ENCODE data around the gene SCGB1C1. TPM values are rescaled to one million over a fixed set of nuclear protein-coding genes. Genes with fewer than 3 reads are reported as not detected.
"Not testable (repeated sequence)": the region's sequence is repeated elsewhere in the genome, so short reads cannot be mapped to it uniquely, and the experiment has no call there.

SCGB1C1 gene
- total and polyA plus RNA-seq, 2 donors: 0.34 TPM; not detected in 1

DNA sequence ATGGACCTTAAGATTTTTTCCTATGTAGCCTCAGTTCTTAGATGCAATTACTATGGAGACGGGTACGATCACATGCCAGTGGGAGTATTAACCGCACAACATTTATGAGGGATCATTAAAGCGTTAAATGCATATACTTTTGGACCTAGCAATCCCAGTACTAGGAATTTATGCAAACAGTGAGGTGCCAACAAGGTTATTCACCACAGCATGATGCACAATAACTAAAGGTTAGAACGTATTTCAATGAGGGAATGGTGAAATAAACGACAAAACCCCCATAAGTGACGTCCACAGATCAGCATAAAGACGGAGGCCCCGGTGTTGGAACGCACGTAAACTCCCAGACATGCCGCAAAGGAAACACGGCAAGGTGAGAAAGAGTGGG lies 42.7 kb downstream of the SCGB1C1 start:
- no peaks in the 10 kb centered on the region for H3K9me3 ChIP-seq (ENCODE audit: control insufficient read depth in 2 of 2, insufficient read depth in 1 of 2, low read length in 1 of 2)
- peak in 2 of 9 donors; percentile 19 to 33 for DNase-seq (ENCODE audit: low read depth in 6 of 9, low spot score in 9 of 9)
- WGBS: 7% methylated on average over 13 of the region's 13 CpGs
- peak overlapping the region; percentile 82 to 95 for H3K27ac ChIP-seq (ENCODE audit: low read depth in 1 of 2, low read length in 1 of 2)
- peak overlapping the region; percentile 65 to 84 for H3K4me3 ChIP-seq (ENCODE audit: low read length in 2 of 2)
- H3K4me1 ChIP-seq (ENCODE audit: control insufficient read depth in 2 of 2, insufficient read depth in 2 of 2, low read length in 2 of 2): peaks cover 10 to 15% of the 10 kb centered on the region in 2 donors
- no peaks in the 10 kb centered on the region for H3K27me3 ChIP-seq (ENCODE audit: control insufficient read depth in 2 of 2, insufficient read depth in 1 of 2, low read length in 1 of 2)
- peaks cover 0 to 13% of the 10 kb centered on the region in 2 donors for H3K36me3 ChIP-seq (ENCODE audit: control insufficient read depth in 2 of 2, insufficient read depth in 2 of 2, low read length in 1 of 2)

DNA sequence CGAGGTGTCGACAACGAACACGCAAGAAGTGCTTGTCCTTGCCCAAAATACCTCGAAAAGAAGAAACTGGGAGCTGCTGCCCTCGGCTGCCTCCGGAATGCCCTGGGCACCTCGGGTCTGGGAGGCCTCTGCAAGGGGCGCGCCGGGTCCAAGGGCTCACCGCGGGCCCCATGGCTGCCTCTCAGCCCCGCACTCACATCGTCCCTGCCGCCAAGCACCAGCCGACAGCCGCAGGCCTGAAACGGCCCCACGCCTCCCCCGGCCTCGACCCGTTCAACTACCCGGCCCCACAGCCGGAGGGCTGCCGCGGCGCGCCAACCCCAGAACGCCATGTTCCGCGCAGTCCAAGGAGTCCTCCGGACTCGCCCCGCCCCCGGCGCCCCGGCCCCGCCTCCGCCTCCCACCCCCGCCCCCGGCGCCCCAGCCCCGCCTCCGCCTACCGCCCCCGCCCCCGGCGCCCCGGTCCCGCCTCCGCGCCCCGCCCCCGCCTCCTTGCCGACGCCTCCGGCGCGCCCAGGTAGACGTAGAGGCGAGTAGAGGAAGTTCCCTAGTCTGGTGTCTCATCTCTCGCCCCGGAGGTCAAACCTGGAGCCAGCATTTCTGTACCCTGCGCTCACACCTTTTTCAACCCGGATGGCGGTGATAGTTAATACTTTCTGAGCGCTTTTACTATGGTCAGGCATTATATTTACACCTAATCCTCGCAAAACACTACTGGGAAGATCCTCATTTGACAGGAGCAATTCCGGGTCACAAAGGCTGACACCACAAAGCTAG lies 43.3 kb downstream of the SCGB1C1 start, which contains the start of gene SIRT3:
SIRT3 (minus strand) TSS at position 346 of the 777 bp plus-strand sequence; CDS start at position 332, 14 bp downstream.
- H3K27ac ChIP-seq (ENCODE audit: low read depth in 1 of 2, low read length in 1 of 2): peak within 1 kb of the TSS; percentile 91 to 95
- peak; percentile 56 to 90 (median 80) for DNase-seq (ENCODE audit: low read depth in 6 of 9, low spot score in 9 of 9)
- H3K9me3 ChIP-seq (ENCODE audit: control insufficient read depth in 2 of 2, insufficient read depth in 1 of 2, low read length in 1 of 2): no peaks in the 10 kb centered on the region
- H3K4me3 ChIP-seq (ENCODE audit: low read length in 2 of 2): peak within 1 kb of the TSS; percentile 65 to 98
- 1% methylated on average over 70 of the region's 70 CpGs for WGBS
- H3K27me3 ChIP-seq (ENCODE audit: control insufficient read depth in 2 of 2, insufficient read depth in 1 of 2, low read length in 1 of 2): no peaks in the 10 kb centered on the region
- H3K4me1 ChIP-seq (ENCODE audit: control insufficient read depth in 2 of 2, insufficient read depth in 2 of 2, low read length in 2 of 2): peaks cover 10 to 15% of the 10 kb centered on the region in 2 donors
- peaks cover 4 to 16% of the 10 kb centered on the region in 2 donors for H3K36me3 ChIP-seq (ENCODE audit: control insufficient read depth in 2 of 2, insufficient read depth in 2 of 2, low read length in 1 of 2)

DNA sequence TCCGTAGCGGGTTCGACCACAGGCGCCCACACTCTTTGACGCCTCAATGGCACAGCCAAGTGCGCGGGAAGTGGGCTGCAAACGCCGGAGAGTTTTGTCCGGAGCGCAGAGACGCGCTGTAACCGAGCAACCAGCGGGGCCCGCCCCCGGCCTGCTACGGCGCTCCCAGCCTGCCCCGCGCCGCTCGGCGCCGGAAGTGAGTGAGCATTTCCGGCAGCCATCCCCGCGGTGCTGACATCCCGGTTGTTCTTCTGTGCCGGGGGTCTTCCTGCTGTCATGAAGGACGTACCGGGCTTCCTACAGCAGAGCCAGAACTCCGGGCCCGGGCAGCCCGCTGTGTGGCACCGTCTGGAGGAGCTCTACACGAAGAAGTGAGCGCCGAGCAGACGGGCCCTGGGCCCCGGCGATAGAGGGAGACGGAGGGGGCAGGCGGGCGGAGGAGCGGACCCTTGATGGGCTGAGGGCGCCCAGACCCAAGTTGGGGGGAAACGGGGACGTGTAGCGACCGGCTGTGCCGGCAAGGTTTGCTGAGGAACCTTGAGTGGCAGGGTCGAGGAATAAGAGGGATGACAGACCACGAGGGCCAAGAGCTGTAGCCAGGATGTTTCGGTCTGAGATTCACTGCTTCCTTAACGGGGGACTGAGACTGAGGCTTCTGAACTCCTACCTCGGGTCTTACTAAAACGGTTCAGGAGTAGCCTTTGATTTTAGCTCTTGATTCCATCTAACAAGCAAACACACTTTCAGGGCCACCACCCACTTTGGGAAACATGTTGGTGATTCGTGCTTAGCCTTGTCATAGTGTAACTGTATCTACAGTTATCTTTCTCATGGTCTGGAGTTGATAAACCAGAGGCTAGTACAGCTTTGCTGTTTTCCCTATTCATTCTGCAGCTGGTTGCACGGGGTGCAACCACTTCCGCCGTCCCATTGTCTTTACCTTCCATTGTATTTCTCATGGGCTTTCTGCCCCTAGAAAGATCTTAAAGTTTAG lies 44.2 kb downstream of the SCGB1C1 start, which contains the start of gene PSMD13:
PSMD13 (plus strand) TSS at position 203 of the 994 bp plus-strand sequence; CDS start at position 277, 74 bp downstream.
- peaks cover 12 to 22% of the 10 kb centered on the region in 2 donors for H3K36me3 ChIP-seq (ENCODE audit: control insufficient read depth in 2 of 2, insufficient read depth in 2 of 2, low read length in 1 of 2)
- 2% methylated on average over 62 of the region's 62 CpGs for WGBS
- H3K4me3 ChIP-seq (ENCODE audit: low read length in 2 of 2): peak within 1 kb of the TSS; percentile 65 to 98
- no peaks in the 10 kb centered on the region for H3K9me3 ChIP-seq (ENCODE audit: control insufficient read depth in 2 of 2, insufficient read depth in 1 of 2, low read length in 1 of 2)
- H3K27me3 ChIP-seq (ENCODE audit: control insufficient read depth in 2 of 2, insufficient read depth in 1 of 2, low read length in 1 of 2): no peaks in the 10 kb centered on the region
- peak within 1 kb of the TSS; percentile 91 to 95 for H3K27ac ChIP-seq (ENCODE audit: low read depth in 1 of 2, low read length in 1 of 2)
- peaks cover 10 to 15% of the 10 kb centered on the region in 2 donors for H3K4me1 ChIP-seq (ENCODE audit: control insufficient read depth in 2 of 2, insufficient read depth in 2 of 2, low read length in 2 of 2)
- DNase-seq (ENCODE audit: low read depth in 6 of 9, low spot score in 9 of 9): peak in 8 of 9 donors; percentile 75 to 92 (median 82)

DNA sequence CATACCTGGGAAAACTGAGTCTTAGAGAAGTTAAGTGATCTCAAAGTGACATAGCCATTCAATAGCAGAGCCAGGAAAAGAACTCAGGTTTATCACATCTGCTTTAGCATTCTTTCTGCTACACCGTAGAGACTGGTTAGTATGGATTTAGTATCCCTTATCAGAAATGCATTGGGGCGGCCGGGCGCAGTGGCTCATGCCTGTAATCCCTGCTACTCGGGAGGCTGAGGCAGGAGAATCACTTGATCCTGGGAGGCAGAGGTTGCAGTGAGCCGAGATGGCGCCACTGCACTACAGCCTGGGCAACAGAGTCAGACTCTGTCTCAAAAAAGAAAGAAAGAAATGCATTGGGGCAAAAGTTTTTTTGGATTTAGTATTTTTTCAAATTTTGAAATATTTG lies 45.5 kb downstream of the SCGB1C1 start:
- 98% methylated on average over 7 of the region's 7 CpGs for WGBS
- H3K4me3 ChIP-seq (ENCODE audit: low read length in 2 of 2); H3K27ac ChIP-seq (ENCODE audit: low read depth in 1 of 2, low read length in 1 of 2); DNase-seq (ENCODE audit: low read depth in 6 of 9, low spot score in 9 of 9); H3K9me3 ChIP-seq (ENCODE audit: control insufficient read depth in 2 of 2, insufficient read depth in 1 of 2, low read length in 1 of 2); H3K27me3 ChIP-seq (ENCODE audit: control insufficient read depth in 2 of 2, insufficient read depth in 1 of 2, low read length in 1 of 2): not testable (repeated sequence)
- peaks cover 12 to 29% of the 10 kb centered on the region in 2 donors for H3K36me3 ChIP-seq (ENCODE audit: control insufficient read depth in 2 of 2, insufficient read depth in 2 of 2, low read length in 1 of 2)
- peaks cover 10 to 15% of the 10 kb centered on the region in 2 donors for H3K4me1 ChIP-seq (ENCODE audit: control insufficient read depth in 2 of 2, insufficient read depth in 2 of 2, low read length in 2 of 2)

DNA sequence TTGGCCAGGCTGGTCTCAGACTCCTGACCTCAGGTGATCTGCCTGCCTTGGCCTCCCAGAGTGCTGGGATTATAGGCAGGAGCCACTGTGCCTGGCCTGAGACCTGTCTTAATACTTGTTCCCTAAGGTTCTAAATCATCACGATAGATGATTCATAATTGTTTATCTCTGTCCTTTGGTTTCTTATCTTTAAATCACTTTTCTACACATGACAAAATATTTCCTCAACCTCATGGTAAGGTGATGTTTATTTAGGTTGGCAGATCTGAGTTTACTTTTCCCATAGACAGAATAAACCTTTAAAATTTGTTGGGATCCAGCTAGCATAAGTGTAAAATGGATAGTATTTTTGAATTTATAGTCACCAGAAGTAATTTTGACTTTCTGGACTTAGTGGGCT lies 47.4 kb downstream of the SCGB1C1 start:
- 100% methylated on average over 1 of the region's 1 CpG for WGBS
- peaks cover 27 to 46% of the 10 kb centered on the region in 2 donors for H3K36me3 ChIP-seq (ENCODE audit: control insufficient read depth in 2 of 2, insufficient read depth in 2 of 2, low read length in 1 of 2)
- H3K27me3 ChIP-seq (ENCODE audit: control insufficient read depth in 2 of 2, insufficient read depth in 1 of 2, low read length in 1 of 2): no peaks in the 10 kb centered on the region
- no peak for DNase-seq (ENCODE audit: low read depth in 6 of 9, low spot score in 9 of 9)
- H3K4me3 ChIP-seq (ENCODE audit: low read length in 2 of 2): no peak overlapping the region
- H3K27ac ChIP-seq (ENCODE audit: low read depth in 1 of 2, low read length in 1 of 2): no peak overlapping the region
- H3K4me1 ChIP-seq (ENCODE audit: control insufficient read depth in 2 of 2, insufficient read depth in 2 of 2, low read length in 2 of 2): peaks cover 8 to 11% of the 10 kb centered on the region in 2 donors
- no peaks in the 10 kb centered on the region for H3K9me3 ChIP-seq (ENCODE audit: control insufficient read depth in 2 of 2, insufficient read depth in 1 of 2, low read length in 1 of 2)

DNA sequence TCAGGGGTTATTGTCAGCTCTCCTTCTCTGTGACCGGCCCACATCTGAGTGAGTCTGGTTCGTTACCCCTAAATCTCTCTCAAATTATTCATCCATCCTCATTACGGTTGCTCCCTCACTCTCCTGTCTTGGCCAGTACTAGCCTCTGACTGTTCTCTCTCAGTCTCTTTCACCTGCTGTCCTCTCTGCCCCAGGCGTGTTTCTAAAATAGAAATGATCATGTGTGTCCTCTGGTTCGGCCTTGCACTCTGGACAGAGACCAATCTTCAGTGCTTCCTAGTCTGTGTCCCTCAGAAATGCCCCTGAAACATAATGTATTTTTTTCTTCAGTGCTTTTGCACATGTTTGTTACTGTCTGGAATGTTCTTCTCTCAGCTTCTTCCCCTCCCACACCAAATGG lies 48.8 kb downstream of the SCGB1C1 start:
- WGBS: 98% methylated on average over 5 of the region's 5 CpGs
- Histone ChIP-seq H3K27me3 (ENCODE audit: control insufficient read depth in 2 of 2, insufficient read depth in 1 of 2, low read length in 1 of 2) (no peaks in the 10 kb centered on the region), H3K9me3 (ENCODE audit: control insufficient read depth in 2 of 2, insufficient read depth in 1 of 2, low read length in 1 of 2) (no peaks in the 10 kb centered on the region), H3K27ac (ENCODE audit: low read depth in 1 of 2, low read length in 1 of 2) (peak overlapping the region in 1 of 2 donors; percentile 21), H3K4me1 (ENCODE audit: control insufficient read depth in 2 of 2, insufficient read depth in 2 of 2, low read length in 2 of 2) (peaks cover 6 to 7% of the 10 kb centered on the region in 2 donors), H3K4me3 (ENCODE audit: low read length in 2 of 2) (no peak overlapping the region), H3K36me3 (ENCODE audit: control insufficient read depth in 2 of 2, insufficient read depth in 2 of 2, low read length in 1 of 2) (peaks cover 37 to 59% of the 10 kb centered on the region in 2 donors)
- DNase-seq (ENCODE audit: low read depth in 6 of 9, low spot score in 9 of 9): no peak

Other genes starting within 250 kb of the SCGB1C1 start
- 9.3 TPM for gene BET1L, start 14.3 kb downstream of the SCGB1C1 start, total RNA-seq
- 27.7 TPM for gene BET1L, start 14.3 kb downstream of the SCGB1C1 start, polyA plus RNA-seq
- 59.1 TPM for gene RIC8A, start 14.6 kb downstream of the SCGB1C1 start, total RNA-seq
- 54.7 TPM for gene RIC8A, start 14.6 kb downstream of the SCGB1C1 start, polyA plus RNA-seq
- 6.5 TPM for gene SIRT3, start 43.3 kb downstream of the SCGB1C1 start, total RNA-seq
- 38.3 TPM for gene SIRT3, start 43.3 kb downstream of the SCGB1C1 start, polyA plus RNA-seq
- 134 TPM for gene PSMD13, start 43.9 kb downstream of the SCGB1C1 start, total RNA-seq
- 192 TPM for gene PSMD13, start 43.9 kb downstream of the SCGB1C1 start, polyA plus RNA-seq
- gene NLRP6, start 85.3 kb downstream of the SCGB1C1 start, total RNA-seq: 0.90 TPM
- 2.2 TPM for gene NLRP6, start 85.3 kb downstream of the SCGB1C1 start, polyA plus RNA-seq
- gene PGGHG, start 96.0 kb downstream of the SCGB1C1 start, total RNA-seq: 73.7 TPM
- 900 TPM for gene PGGHG, start 96.0 kb downstream of the SCGB1C1 start, polyA plus RNA-seq
- not detected for gene IFITM5, start 106.4 kb downstream of the SCGB1C1 start, total RNA-seq
- gene IFITM5, start 106.4 kb downstream of the SCGB1C1 start, polyA plus RNA-seq: 0.25 TPM
- gene IFITM2, start 114.7 kb downstream of the SCGB1C1 start, total RNA-seq: 305 TPM
- 467 TPM for gene IFITM2, start 114.7 kb downstream of the SCGB1C1 start, polyA plus RNA-seq
- 206 TPM for gene IFITM1, start 121.0 kb downstream of the SCGB1C1 start, total RNA-seq
- gene IFITM1, start 121.0 kb downstream of the SCGB1C1 start, polyA plus RNA-seq: 463 TPM
- 48.1 TPM for gene IFITM3, start 127.8 kb downstream of the SCGB1C1 start, total RNA-seq
- 636 TPM for gene IFITM3, start 127.8 kb downstream of the SCGB1C1 start, polyA plus RNA-seq
- gene B4GALNT4, start 176.4 kb downstream of the SCGB1C1 start, total RNA-seq: 3.5 TPM
- gene B4GALNT4, start 176.4 kb downstream of the SCGB1C1 start, polyA plus RNA-seq: 6.1 TPM
- 7.7 TPM for gene PKP3, start 201.1 kb downstream of the SCGB1C1 start, total RNA-seq
- 26.5 TPM for gene PKP3, start 201.1 kb downstream of the SCGB1C1 start, polyA plus RNA-seq
- gene SIGIRR, start 221.9 kb downstream of the SCGB1C1 start, total RNA-seq: 39.4 TPM
- gene SIGIRR, start 221.9 kb downstream of the SCGB1C1 start, polyA plus RNA-seq: 153 TPM
- 26.3 TPM for gene ANO9, start 248.9 kb downstream of the SCGB1C1 start, total RNA-seq
- gene ANO9, start 248.9 kb downstream of the SCGB1C1 start, polyA plus RNA-seq: 114 TPM